H1 (cell line): ENCODE measurements around the gene NCAPG2. TPM values are rescaled to one million over a fixed set of nuclear protein-coding genes. Genes with fewer than 3 reads are reported as not detected.

Experiments used
- ATF2 ChIP-seq: IDR thresholded peaks from 2 replicates; pipeline ENCODE4 v1.6.1; 2012; ENCODE audit warnings: low read length, inconsistent platforms
- BACH1 ChIP-seq: IDR thresholded peaks from 2 replicates; pipeline ENCODE4 v1.6.1; 2012; ENCODE audit warnings: low read length, improper control_type of control experiment
- CHD7 ChIP-seq: fragments of 300-600 bp; sonication (generic); IDR thresholded peaks from 2 replicates; pipeline ENCODE4 v1.7.1; 2012; ENCODE audit warnings: low read length, moderate library complexity, mild to moderate bottlenecking, inconsistent platforms; ENCODE audit not compliant: insufficient replicate concordance
- FOSL1 ChIP-seq: IDR thresholded peaks from 2 replicates; pipeline ENCODE4 v1.6.1; 2011; ENCODE audit warnings: mild to moderate bottlenecking, low read depth, low read length, moderate library complexity; ENCODE audit not compliant: insufficient read depth
- NANOG ChIP-seq: IDR thresholded peaks from 2 replicates; pipeline ENCODE4 v1.6.1; 2011; ENCODE audit warnings: low read length, low read depth, mild to moderate bottlenecking, inconsistent platforms; ENCODE audit not compliant: insufficient read depth, poor library complexity, severe bottlenecking
- PHF8 ChIP-seq: fragments of 200-600 bp; sonication (generic); conservative IDR thresholded peaks from 2 replicates; pipeline ENCODE4 v1.7.1; 2012; ENCODE audit warnings: low read depth, mild to moderate bottlenecking, inconsistent platforms, low read length, moderate library complexity
- SIX5 ChIP-seq: IDR thresholded peaks from 2 replicates; pipeline ENCODE4 v1.6.1; 2011; ENCODE audit warnings: mild to moderate bottlenecking, low read depth, low read length
- TAF1 ChIP-seq: IDR thresholded peaks from 2 replicates; pipeline ENCODE4 v1.6.1; 2011; ENCODE audit warnings: mild to moderate bottlenecking, low read depth, low read length
- ZNF274 ChIP-seq: IDR thresholded peaks from 2 replicates; pipeline ENCODE4 v1.7.0; 2012; ENCODE audit warnings: low read length, borderline replicate concordance; ENCODE audit errors: extremely low read depth
- polyA plus RNA-seq, 7 experiments: library from polyadenylated mRNA; depleted of rRNA in 3 of 7; stranded (reverse) in 5 of 7; unstranded in 2 of 7; fragments of >200 nt in 5 of 7; fragments of 200-250 nt in 2 of 7; gene quantifications; 1 replicate in 5 of 7; 2 replicates in 1 of 7; 4 replicates in 1 of 7; pipeline versions ENCODE4 v1.2.1 to v1.2.3, GENCODE V29; 2011 to 2013; ENCODE audit warnings: missing spikeins in 2 of 7, mixed read lengths in 2 of 7
- total RNA-seq: library from RNA; stranded (reverse); fragmentation: NEBNext Ultra II Directional; extraction: Animal tissue kit (Norgen Biotek cat#: 25700); gene quantifications from 2 replicates; pipeline ENCODE4 v1.2.1, GENCODE V29; 2021

The NCAPG2 gene
- total and polyA plus RNA-seq, 2 of the 8 experiments (the other 6 are each of a cell fraction or from before 2014, with no cell fraction given), result 49.9 to 119 TPM

GRCh38 chr7:158747408-158747807, 42.8 kb upstream of the NCAPG2 start (continued):
- TF ChIP-seq CHD7, result no peak
- no peak for TF ChIP-seq BACH1
- no peak for TF ChIP-seq SIX5
- no peak for TF ChIP-seq TAF1
- no peak for TF ChIP-seq NANOG
- TF ChIP-seq PHF8, result no peak
- TF ChIP-seq ZNF274, result no peak
- TF ChIP-seq FOSL1, result no peak
- TF ChIP-seq ATF2, result no peak
- TF ChIP-seq, all 59 proteins: peak for 0
